ENCODE data around the gene EFNA5.

- TF ChIP-seq ZNF174 (tag by site-specific recombination; IDR thresholded peaks at IDR 0.05) (no peak), ZNF768 (tag by site-specific recombination; IDR thresholded peaks at IDR 0.05) (no peak), TCF7L2 (IDR thresholded peaks at IDR 0.05; ENCODE audit: borderline replicate concordance, low read depth, low read length) (no peak), ZSCAN5A (tag by site-specific recombination; IDR thresholded peaks at IDR 0.05) (no peak), KLF16 (tag by site-specific recombination; IDR thresholded peaks at IDR 0.05) (no peak)
- TF ChIP-seq, protein P1, sequence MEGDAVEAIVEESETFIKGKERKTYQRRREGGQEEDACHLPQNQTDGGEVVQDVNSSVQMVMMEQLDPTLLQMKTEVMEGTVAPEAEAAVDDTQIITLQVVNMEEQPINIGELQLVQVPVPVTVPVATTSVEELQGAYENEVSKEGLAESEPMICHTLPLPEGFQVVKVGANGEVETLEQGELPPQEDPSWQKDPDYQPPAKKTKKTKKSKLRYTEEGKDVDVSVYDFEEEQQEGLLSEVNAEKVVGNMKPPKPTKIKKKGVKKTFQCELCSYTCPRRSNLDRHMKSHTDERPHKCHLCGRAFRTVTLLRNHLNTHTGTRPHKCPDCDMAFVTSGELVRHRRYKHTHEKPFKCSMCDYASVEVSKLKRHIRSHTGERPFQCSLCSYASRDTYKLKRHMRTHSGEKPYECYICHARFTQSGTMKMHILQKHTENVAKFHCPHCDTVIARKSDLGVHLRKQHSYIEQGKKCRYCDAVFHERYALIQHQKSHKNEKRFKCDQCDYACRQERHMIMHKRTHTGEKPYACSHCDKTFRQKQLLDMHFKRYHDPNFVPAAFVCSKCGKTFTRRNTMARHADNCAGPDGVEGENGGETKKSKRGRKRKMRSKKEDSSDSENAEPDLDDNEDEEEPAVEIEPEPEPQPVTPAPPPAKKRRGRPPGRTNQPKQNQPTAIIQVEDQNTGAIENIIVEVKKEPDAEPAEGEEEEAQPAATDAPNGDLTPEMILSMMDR (tag by site-specific recombination; IDR thresholded peaks at IDR 0.05), result no peak
- TF ChIP-seq, protein P2, sequence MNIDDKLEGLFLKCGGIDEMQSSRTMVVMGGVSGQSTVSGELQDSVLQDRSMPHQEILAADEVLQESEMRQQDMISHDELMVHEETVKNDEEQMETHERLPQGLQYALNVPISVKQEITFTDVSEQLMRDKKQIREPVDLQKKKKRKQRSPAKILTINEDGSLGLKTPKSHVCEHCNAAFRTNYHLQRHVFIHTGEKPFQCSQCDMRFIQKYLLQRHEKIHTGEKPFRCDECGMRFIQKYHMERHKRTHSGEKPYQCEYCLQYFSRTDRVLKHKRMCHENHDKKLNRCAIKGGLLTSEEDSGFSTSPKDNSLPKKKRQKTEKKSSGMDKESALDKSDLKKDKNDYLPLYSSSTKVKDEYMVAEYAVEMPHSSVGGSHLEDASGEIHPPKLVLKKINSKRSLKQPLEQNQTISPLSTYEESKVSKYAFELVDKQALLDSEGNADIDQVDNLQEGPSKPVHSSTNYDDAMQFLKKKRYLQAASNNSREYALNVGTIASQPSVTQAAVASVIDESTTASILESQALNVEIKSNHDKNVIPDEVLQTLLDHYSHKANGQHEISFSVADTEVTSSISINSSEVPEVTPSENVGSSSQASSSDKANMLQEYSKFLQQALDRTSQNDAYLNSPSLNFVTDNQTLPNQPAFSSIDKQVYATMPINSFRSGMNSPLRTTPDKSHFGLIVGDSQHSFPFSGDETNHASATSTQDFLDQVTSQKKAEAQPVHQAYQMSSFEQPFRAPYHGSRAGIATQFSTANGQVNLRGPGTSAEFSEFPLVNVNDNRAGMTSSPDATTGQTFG (tag by site-specific recombination; IDR thresholded peaks at IDR 0.05; ENCODE audit: borderline replicate concordance), result no peak
- TF ChIP-seq, protein P3, sequence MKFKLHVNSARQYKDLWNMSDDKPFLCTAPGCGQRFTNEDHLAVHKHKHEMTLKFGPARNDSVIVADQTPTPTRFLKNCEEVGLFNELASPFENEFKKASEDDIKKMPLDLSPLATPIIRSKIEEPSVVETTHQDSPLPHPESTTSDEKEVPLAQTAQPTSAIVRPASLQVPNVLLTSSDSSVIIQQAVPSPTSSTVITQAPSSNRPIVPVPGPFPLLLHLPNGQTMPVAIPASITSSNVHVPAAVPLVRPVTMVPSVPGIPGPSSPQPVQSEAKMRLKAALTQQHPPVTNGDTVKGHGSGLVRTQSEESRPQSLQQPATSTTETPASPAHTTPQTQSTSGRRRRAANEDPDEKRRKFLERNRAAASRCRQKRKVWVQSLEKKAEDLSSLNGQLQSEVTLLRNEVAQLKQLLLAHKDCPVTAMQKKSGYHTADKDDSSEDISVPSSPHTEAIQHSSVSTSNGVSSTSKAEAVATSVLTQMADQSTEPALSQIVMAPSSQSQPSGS (tag by site-specific recombination; IDR thresholded peaks at IDR 0.05; ENCODE audit: low read depth), result no peak
- TF ChIP-seq, protein P4, sequence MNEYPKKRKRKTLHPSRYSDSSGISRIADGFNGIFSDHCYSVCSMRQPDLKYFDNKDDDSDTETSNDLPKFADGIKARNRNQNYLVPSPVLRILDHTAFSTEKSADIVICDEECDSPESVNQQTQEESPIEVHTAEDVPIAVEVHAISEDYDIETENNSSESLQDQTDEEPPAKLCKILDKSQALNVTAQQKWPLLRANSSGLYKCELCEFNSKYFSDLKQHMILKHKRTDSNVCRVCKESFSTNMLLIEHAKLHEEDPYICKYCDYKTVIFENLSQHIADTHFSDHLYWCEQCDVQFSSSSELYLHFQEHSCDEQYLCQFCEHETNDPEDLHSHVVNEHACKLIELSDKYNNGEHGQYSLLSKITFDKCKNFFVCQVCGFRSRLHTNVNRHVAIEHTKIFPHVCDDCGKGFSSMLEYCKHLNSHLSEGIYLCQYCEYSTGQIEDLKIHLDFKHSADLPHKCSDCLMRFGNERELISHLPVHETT (tag by site-specific recombination; IDR thresholded peaks at IDR 0.05), result no peak
These were observed 30.2 kb downstream of the EFNA5 start for GRCh38 chr5:107640568-107640967.

Measured in HEK293 (cell line).